ENCODE measurements around the gene ABCC8.

ABCC8 gene

GRCh38 chr11:17416492-17416891 is 60.2 kb downstream of the ABCC8 start:
- H3K36me3 ChIP-seq (ENCODE audit: insufficient read depth): no peaks in the 10 kb centered on the region
- no peak overlapping the region for H3K4me3 ChIP-seq (IDR thresholded peaks at IDR 0.05; ENCODE audit: insufficient read depth, low read depth, low read length)
- no peaks in the 10 kb centered on the region for H4K20me1 ChIP-seq (ENCODE audit: insufficient read depth)
- no peak overlapping the region for H3K9ac ChIP-seq
- no peaks in the 10 kb centered on the region for H3K27me3 ChIP-seq (ENCODE audit: insufficient read depth, low read depth)
- TF ChIP-seq CTCF (conservative IDR thresholded peaks at IDR 0.05; ENCODE audit: low read depth, low read length): no peak
- no peaks in the 10 kb centered on the region for H3K4me1 ChIP-seq (ENCODE audit: low read depth, poor library complexity, severe bottlenecking)
- no peak overlapping the region for H3K4me2 ChIP-seq
- no peak overlapping the region for H2AFZ ChIP-seq (ENCODE audit: low read depth)
- H3K79me2 ChIP-seq (ENCODE audit: insufficient read depth, low read depth): no peaks in the 10 kb centered on the region
- H3K27ac ChIP-seq: no peak overlapping the region

- H4K20me1 ChIP-seq (ENCODE audit: insufficient read depth): no peaks in the 10 kb centered on the region
- H3K4me3 ChIP-seq (IDR thresholded peaks at IDR 0.05; ENCODE audit: insufficient read depth, low read depth, low read length): no peak overlapping the region
- no peaks in the 10 kb centered on the region for H3K79me2 ChIP-seq (ENCODE audit: insufficient read depth, low read depth)
- H3K27me3 ChIP-seq (ENCODE audit: insufficient read depth, low read depth): no peaks in the 10 kb centered on the region
- H3K36me3 ChIP-seq (ENCODE audit: insufficient read depth): no peaks in the 10 kb centered on the region
- H2AFZ ChIP-seq (ENCODE audit: low read depth): no peak overlapping the region
- no peak overlapping the region for H3K9ac ChIP-seq
- TF ChIP-seq CTCF (conservative IDR thresholded peaks at IDR 0.05; ENCODE audit: low read depth, low read length): no peak
- H3K4me1 ChIP-seq (ENCODE audit: low read depth, poor library complexity, severe bottlenecking): no peaks in the 10 kb centered on the region
- H3K4me2 ChIP-seq: no peak overlapping the region
- H3K27ac ChIP-seq: no peak overlapping the region
Measured at GRCh38 chr11:17415523-17416104, 61.0 kb downstream of the ABCC8 start.

GRCh38 chr11:17414992-17415391 is 61.7 kb downstream of the ABCC8 start:
- H3K9ac ChIP-seq: no peak overlapping the region
- H2AFZ ChIP-seq (ENCODE audit: low read depth): no peak overlapping the region
- no peak for TF ChIP-seq CTCF (conservative IDR thresholded peaks at IDR 0.05; ENCODE audit: low read depth, low read length)
- H4K20me1 ChIP-seq (ENCODE audit: insufficient read depth): no peaks in the 10 kb centered on the region
- no peak overlapping the region for H3K27ac ChIP-seq
- no peaks in the 10 kb centered on the region for H3K36me3 ChIP-seq (ENCODE audit: insufficient read depth)
- no peaks in the 10 kb centered on the region for H3K79me2 ChIP-seq (ENCODE audit: insufficient read depth, low read depth)
- H3K4me3 ChIP-seq (IDR thresholded peaks at IDR 0.05; ENCODE audit: insufficient read depth, low read depth, low read length): no peak overlapping the region
- no peak overlapping the region for H3K4me2 ChIP-seq
- no peaks in the 10 kb centered on the region for H3K4me1 ChIP-seq (ENCODE audit: low read depth, poor library complexity, severe bottlenecking)
- no peaks in the 10 kb centered on the region for H3K27me3 ChIP-seq (ENCODE audit: insufficient read depth, low read depth)

- H3K9ac ChIP-seq: no peak overlapping the region
- H4K20me1 ChIP-seq (ENCODE audit: insufficient read depth): no peaks in the 10 kb centered on the region
- no peaks in the 10 kb centered on the region for H3K27me3 ChIP-seq (ENCODE audit: insufficient read depth, low read depth)
- no peaks in the 10 kb centered on the region for H3K4me1 ChIP-seq (ENCODE audit: low read depth, poor library complexity, severe bottlenecking)
- TF ChIP-seq CTCF (conservative IDR thresholded peaks at IDR 0.05; ENCODE audit: low read depth, low read length): no peak
- H3K36me3 ChIP-seq (ENCODE audit: insufficient read depth): no peaks in the 10 kb centered on the region
- H3K4me2 ChIP-seq: no peak overlapping the region
- H3K4me3 ChIP-seq (IDR thresholded peaks at IDR 0.05; ENCODE audit: insufficient read depth, low read depth, low read length): no peak overlapping the region
- H3K79me2 ChIP-seq (ENCODE audit: insufficient read depth, low read depth): no peaks in the 10 kb centered on the region
- H2AFZ ChIP-seq (ENCODE audit: low read depth): no peak overlapping the region
- H3K27ac ChIP-seq: no peak overlapping the region
Measured at GRCh38 chr11:17414317-17414737, 62.3 kb downstream of the ABCC8 start.

Measured in KMS-11 (cell line).